K562 (cell line): ENCODE data around the gene PDCD10. TPM values are rescaled to one million over a fixed set of nuclear protein-coding genes. Genes with fewer than 3 reads are reported as not detected.

ENCODE experiments used
- ATAC-seq: fragments of 200-7000 bp; cut with Tn5 transposase; 3 replicates; pipeline ENCODE4 v1.9.1; 2020; ENCODE audit warnings: moderate library complexity
- BruUV-seq: library from RNA; stranded (reverse); fragments of 400-500 nt; replicated peaks from 2 replicates; lab custom pipeline; 2021; lab: Mats Ljungman, UMichigan
- CTCF ChIA-PET: fragments of 300-600 bp; formaldehyde crosslinking; extraction: SDS; loops from one replicate; lab custom pipeline; 2021; ENCODE audit warnings: low intra/inter-chr PET ratio; lab: Yijun Ruan, JAX
- POLR2A ChIA-PET: fragments of 300-600, 350-650 bp; sonication (Branson Sonifier 250); formaldehyde crosslinking; extraction: SDS; loops from one replicate; lab custom pipeline; 2021; ENCODE audit warnings: antibody characterized with exemption, inconsistent platforms; lab: Yijun Ruan, JAX
- DNase-seq, 4 experiments: peaks; one replicate each; pipeline versions ENCODE4 v3.0.0 to v3.0.0-alpha.2; 2011 to 2018; ENCODE audit warnings: low spot score in 3 of 4, mixed read lengths in 3 of 4; ENCODE audit errors: extremely low read depth in 1 of 4
- FAIRE-seq: peaks from 2 replicates; lab custom pipeline; 2011; peaks lifted over from hg19 to GRCh38; lab: Jason Lieb, UNC
- H2AFZ ChIP-seq: 2 replicates; pipeline ENCODE4 v1.6.0; 2011; ENCODE audit warnings: low read depth, low read length, control low read depth, inconsistent platforms
- H3K27ac ChIP-seq: fragments of 200-600 bp; 3 replicates; pipeline ENCODE4 v1.8.0; 2011; ENCODE audit warnings: low read depth, mild to moderate bottlenecking, control low read depth, inconsistent platforms, low read length, moderate library complexity, mixed read lengths; ENCODE audit errors: extremely low read depth
- H3K27me3 ChIP-seq, 2 experiments: fragments of 300-600 bp in 1 of 2; 2 replicates in 1 of 2; 3 replicates in 1 of 2; pipeline versions ENCODE4 v1.6.0 to v1.8.0; 2011; ENCODE audit warnings: inconsistent platforms in 2 of 2, low read length in 2 of 2, mild to moderate bottlenecking in 1 of 2, mixed read lengths in 1 of 2, moderate library complexity in 1 of 2; ENCODE audit not compliant: control insufficient read depth in 2 of 2, insufficient read depth in 2 of 2
- H3K36me3 ChIP-seq: fragments of 300-600 bp; 3 replicates; pipeline ENCODE4 v1.8.0; 2011; ENCODE audit warnings: mild to moderate bottlenecking, low read length, inconsistent platforms; ENCODE audit not compliant: control insufficient read depth, insufficient read depth
- H3K4me1 ChIP-seq, 2 experiments: fragments of 200-600 bp in 1 of 2; replicated peaks in 1 of 2; 2 replicates in 1 of 2; 3 replicates in 1 of 2; pipeline versions ENCODE4 v1.5.1 to v1.8.0; 2011; ENCODE audit warnings: inconsistent platforms in 2 of 2, low read length in 2 of 2, mild to moderate bottlenecking in 1 of 2, mixed read lengths in 1 of 2, moderate library complexity in 1 of 2; ENCODE audit not compliant: control insufficient read depth in 2 of 2, insufficient read depth in 2 of 2
- H3K4me2 ChIP-seq: 2 replicates; pipeline ENCODE4 v1.6.1; 2011; ENCODE audit warnings: low read length, control low read depth, inconsistent platforms, mixed read lengths; ENCODE audit not compliant: insufficient read depth
- H3K4me3 ChIP-seq: fragments of 200-600 bp; sonication (generic), shearing (Covaris generic); 2 replicates; pipeline ENCODE4 v1.5.1; 2016; ENCODE audit warnings: control low read depth, inconsistent platforms
- H3K79me2 ChIP-seq: fragments of 200-600 bp; 3 replicates; pipeline ENCODE4 v1.8.0; 2011; ENCODE audit warnings: low read length, inconsistent platforms; ENCODE audit not compliant: control insufficient read depth, insufficient read depth
- H3K9ac ChIP-seq, 2 experiments: 2 replicates each; pipeline versions ENCODE4 v1.6.0 to v1.6.1; 2011; ENCODE audit warnings: low read depth in 2 of 2, low read length in 2 of 2, control low read depth in 1 of 2, inconsistent platforms in 1 of 2, mild to moderate bottlenecking in 1 of 2, mixed read lengths in 1 of 2; ENCODE audit not compliant: insufficient read depth in 1 of 2
- H3K9me1 ChIP-seq: one replicate; pipeline ENCODE4 v1.6.0; 2011; ENCODE audit warnings: inconsistent platforms, mild to moderate bottlenecking, low read length, moderate library complexity; ENCODE audit not compliant: control insufficient read depth, insufficient read depth
- H3K9me3 ChIP-seq: replicated peaks from 2 replicates; pipeline ENCODE4 v1.5.1; 2011; ENCODE audit warnings: low read depth, low read length, inconsistent platforms; ENCODE audit not compliant: control insufficient read depth, insufficient read depth
- H4K20me1 ChIP-seq: replicated peaks from 2 replicates; pipeline ENCODE4 v1.6.1; 2011; ENCODE audit warnings: low read length, inconsistent platforms, mixed read lengths; ENCODE audit not compliant: control insufficient read depth, insufficient read depth
- ATF3 ChIP-seq, 2 experiments: fragments of 450-650 bp in 1 of 2; sonication (generic) in 1 of 2; formaldehyde crosslinking in 1 of 2; IDR thresholded peaks in 1 of 2; conservative IDR thresholded peaks in 1 of 2; 2 replicates each; pipeline versions ENCODE4 v1.6.1 to v1.8.1; 2016 to 2023; ENCODE audit warnings: mild to moderate bottlenecking in 2 of 2, moderate library complexity in 2 of 2, inconsistent platforms in 1 of 2, missing genetic modification reagents in 1 of 2
- CEBPB ChIP-seq: fragments of 450-650 bp; IDR thresholded peaks from 2 replicates; pipeline ENCODE4 v1.6.1; 2016; ENCODE audit warnings: missing genetic modification characterization, missing compliant biosample characterization
- CTCFL ChIP-seq: IDR thresholded peaks from 2 replicates; pipeline ENCODE4 v1.6.1; 2011; ENCODE audit warnings: borderline replicate concordance, low read depth, mild to moderate bottlenecking, moderate library complexity, low read length; ENCODE audit not compliant: insufficient read depth, poor library complexity, severe bottlenecking
- GTF2F1 ChIP-seq: IDR thresholded peaks from 2 replicates; pipeline ENCODE4 v1.6.1; 2011; ENCODE audit warnings: low read depth, low read length, improper control_type of control experiment
- IRF2 ChIP-seq: sonication (generic); formaldehyde crosslinking; IDR thresholded peaks from 2 replicates; pipeline ENCODE4 v1.8.1; 2022; ENCODE audit warnings: mild to moderate bottlenecking, missing genetic modification reagents
- PML ChIP-seq: IDR thresholded peaks from 2 replicates; pipeline ENCODE4 v1.6.1; 2012; ENCODE audit warnings: low read length, inconsistent platforms
- POLR2H ChIP-seq: IDR thresholded peaks from 2 replicates; pipeline ENCODE4 v1.6.1; 2016; ENCODE audit warnings: missing genetic modification characterization, low read depth, mild to moderate bottlenecking, control low read depth, missing compliant biosample characterization, moderate library complexity
- RBM14 ChIP-seq: fragments of 200-400 bp; formaldehyde crosslinking; IDR thresholded peaks from 2 replicates; pipeline ENCODE4 v1.6.1; 2018; ENCODE audit warnings: low read depth, mild to moderate bottlenecking, low read length, moderate library complexity, borderline replicate concordance; ENCODE audit not compliant: insufficient read depth
- TEAD1 ChIP-seq, 2 experiments: fragments of 450-650 bp in 1 of 2; sonication (generic) in 1 of 2; formaldehyde crosslinking; IDR thresholded peaks; 2 replicates each; pipeline versions ENCODE4 v1.4.0 to v1.8.0; 2020 to 2022; ENCODE audit warnings: mild to moderate bottlenecking in 2 of 2, missing genetic modification reagents in 1 of 2
- THAP12 ChIP-seq: fragments of 250-450 bp; sonication (Bioruptor Pico); IDR thresholded peaks from 2 replicates; pipeline ENCODE4 v1.9.0; 2021; ENCODE audit warnings: mild to moderate bottlenecking, inconsistent platforms
- YY1 ChIP-seq, 3 experiments: IDR thresholded peaks; 2 replicates each; pipeline ENCODE4 v1.6.1; 2011; ENCODE audit warnings: low read length in 2 of 3, mild to moderate bottlenecking in 2 of 3, moderate library complexity in 2 of 3, borderline replicate concordance in 1 of 3, control low read depth in 1 of 3, low read depth in 1 of 3; ENCODE audit not compliant: insufficient read depth in 3 of 3, insufficient replicate concordance in 2 of 3, control insufficient read depth in 1 of 3, insufficient read length in 1 of 3; ENCODE audit errors: extremely low read depth in 1 of 3
- ZEB2 ChIP-seq: fragments of 450-650 bp; IDR thresholded peaks from 2 replicates; pipeline ENCODE4 v1.6.1; 2016
- in situ Hi-C: fragments of 300-500 bp; cut with MboI; formaldehyde crosslinking; loops from 4 replicates; pipeline ENCODE4 v1.15.0; 2018; ENCODE audit warnings: inconsistent platforms, mixed read lengths
- intact Hi-C: fragments of 100-400 bp; cut with micrococcal nuclease; formaldehyde crosslinking; loops from 2 replicates; pipeline ENCODE4 v1.14.2; 2022
- polyA plus RNA-seq, 8 experiments: library from polyadenylated mRNA; depleted of rRNA in 4 of 8; stranded (reverse) in 5 of 8; unstranded in 3 of 8; fragments of >200 nt; fragmentation: Nextera tagmentation in 2 of 8; fragmentation: Illumina TruSeq in 1 of 8; extraction: Ambion mirVana in 2 of 8; extraction: Trizol in 1 of 8; gene quantifications; 2 replicates each; pipeline versions ENCODE4 v1.2.1 to v1.2.3, GENCODE V29; 2011 to 2014; ENCODE audit warnings: inconsistent platforms in 1 of 8, missing spikeins in 1 of 8
- total RNA-seq, 7 experiments: library from RNA; depleted of rRNA in 6 of 7; stranded (reverse); fragments of >200 nt in 6 of 7; fragmentation: Illumina TruSeq in 2 of 7; extraction: Trizol in 2 of 7; gene quantifications; 2 replicates each; pipeline versions ENCODE4 v1.2.1 to v1.2.3, GENCODE V29; 2011 to 2021; ENCODE audit warnings: low replicate concordance in 1 of 7

Gene PDCD10
- total and polyA plus RNA-seq, 9 of the 15 experiments (the other 6 are each of a cell fraction or from before 2014, with no cell fraction given), result 121 to 476 (median 232) TPM

- Histone ChIP-seq H3K4me1 (no peaks in the 10 kb centered on the region), H3K79me2 (peaks cover 5% of the 10 kb centered on the region; the same call in 2 of the 3 replicates), H3K27ac (no peak overlapping the region), H3K9ac (no peak overlapping the region), H3K36me3 (peaks cover 88% of the 10 kb centered on the region), H2AFZ (no peak overlapping the region), H4K20me1 (no peaks in the 10 kb centered on the region), H3K4me3 (no peak overlapping the region), H3K4me2 (no peak overlapping the region), H3K9me3 (no peaks in the 10 kb centered on the region), H3K9me1 (no peaks in the 10 kb centered on the region), H3K27me3 (no peaks in the 10 kb centered on the region)
- DNase-seq (peak; percentile 39 to 78 (median 44)), ATAC-seq (peak; percentile 79), FAIRE-seq (no peak)
- intact Hi-C loops, result loop anchor here (10.0 kb wide), 1 partner anchor 300 kb away; the partner anchor contains the start of gene ZBBX
- BruUV-seq, result no TSS peak
- CTCF ChIA-PET, result interaction anchor here (1.2 kb wide), 1 partner anchor 100 kb away, joined by 3 read pairs; no protein-coding TSS in a partner anchor
- POLR2A ChIA-PET, result interaction anchor here (0.6 kb wide), 1 partner anchor 15 kb away, joined by 3 read pairs; no protein-coding TSS in a partner anchor
- in situ Hi-C loops, result no loop called here
- TF ChIP-seq GTF2F1 (no peak), TEAD1 (CRISPR knock-in tag; IDR thresholded peaks at IDR 0.05) (no peak), RBM14 (no peak), POLR2H (tag) (peak; percentile 16; the same call in 1 of the 2 replicates), ZEB2 (no peak), CTCFL (peak; percentile 54), ATF3 (IDR thresholded peaks at IDR 0.05) (peak; percentile 85), ATF3 (CRISPR knock-in tag; conservative IDR thresholded peaks at IDR 0.05) (no peak), IRF2 (no peak), PML (no peak), CEBPB (tag) (peak; percentile 76), THAP12 (CRISPR knock-in tag) (no peak), YY1 (IDR thresholded peaks at IDR 0.05; ENCODE audit: borderline replicate concordance in 1 of 3, control insufficient read depth in 1 of 3, extremely low read depth in 1 of 3, insufficient read depth in 3 of 3, insufficient read length in 1 of 3, insufficient replicate concordance in 2 of 3, low read depth in 1 of 3, low read length in 2 of 3) (no peak)
Observed at GRCh38 chr3:167684388-167684993, 50.2 kb downstream of the PDCD10 start.
